ENCODE data around the gene SLC47A1.
"Not testable (repeated sequence)": the region's sequence is repeated elsewhere in the genome, so short reads cannot be mapped to it uniquely, and the experiment has no call there.

SLC47A1 gene

GRCh38 chr17:19519388-19520291, 14.0 kb upstream of the SLC47A1 start:
- not testable (repeated sequence) for DNase-seq (ENCODE audit: low spot score)

- DNase-seq (ENCODE audit: low spot score): no peak
Observed at GRCh38 chr17:19520641-19521040, 13.0 kb upstream of the SLC47A1 start.

- DNase-seq (ENCODE audit: low spot score): no peak
Observed at GRCh38 chr17:19523690-19524089, 10.0 kb upstream of the SLC47A1 start.

- DNase-seq (ENCODE audit: low spot score): not testable (repeated sequence)
Observed at GRCh38 chr17:19526950-19527349, 6.7 kb upstream of the SLC47A1 start.

- DNase-seq (ENCODE audit: low spot score): no peak
Observed at GRCh38 chr17:19531780-19532501, 1.7 kb upstream of the SLC47A1 start.

GRCh38 chr17:19533036-19533717, 477 bp upstream of the SLC47A1 start:
- DNase-seq (ENCODE audit: low spot score): no peak

- DNase-seq (ENCODE audit: low spot score): peak; percentile 44
Observed at GRCh38 chr17:19534562-19535149, 1.0 kb downstream of the SLC47A1 start.

- no peak for DNase-seq (ENCODE audit: low spot score)
Observed at GRCh38 chr17:19537111-19537510, 3.5 kb downstream of the SLC47A1 start.

- DNase-seq (ENCODE audit: low spot score): no peak
Observed at GRCh38 chr17:19538095-19539039, 4.7 kb downstream of the SLC47A1 start.

- no peak for DNase-seq (ENCODE audit: low spot score)
Observed at GRCh38 chr17:19539040-19539399, 5.4 kb downstream of the SLC47A1 start.

GRCh38 chr17:19539841-19540311, 6.2 kb downstream of the SLC47A1 start:
- DNase-seq (ENCODE audit: low spot score): no peak

GRCh38 chr17:19540706-19541370, 7.2 kb downstream of the SLC47A1 start:
- DNase-seq (ENCODE audit: low spot score): no peak

GRCh38 chr17:19541445-19541844, 7.8 kb downstream of the SLC47A1 start:
- no peak for DNase-seq (ENCODE audit: low spot score)

GRCh38 chr17:19542247-19542646, 8.6 kb downstream of the SLC47A1 start:
- DNase-seq (ENCODE audit: low spot score): no peak

- no peak for DNase-seq (ENCODE audit: low spot score)
Observed at GRCh38 chr17:19544366-19544765, 10.7 kb downstream of the SLC47A1 start.

GRCh38 chr17:19546289-19547065, 12.8 kb downstream of the SLC47A1 start:
- DNase-seq (ENCODE audit: low spot score): no peak

- no peak for DNase-seq (ENCODE audit: low spot score)
Observed at GRCh38 chr17:19549746-19550623, 16.3 kb downstream of the SLC47A1 start.

GRCh38 chr17:19551165-19551564, 17.5 kb downstream of the SLC47A1 start:
- no peak for DNase-seq (ENCODE audit: low spot score)
